ENCODE results near the gene NOS3. TPM values are rescaled to one million over a fixed set of nuclear protein-coding genes. Genes with fewer than 3 reads are reported as not detected.

NOS3 gene
- total and polyA plus RNA-seq, 2 donors (not counting 3 experiments of a cell fraction or from before 2014, with no cell fraction given) = 82.8 to 95.1 TPM

DNA sequence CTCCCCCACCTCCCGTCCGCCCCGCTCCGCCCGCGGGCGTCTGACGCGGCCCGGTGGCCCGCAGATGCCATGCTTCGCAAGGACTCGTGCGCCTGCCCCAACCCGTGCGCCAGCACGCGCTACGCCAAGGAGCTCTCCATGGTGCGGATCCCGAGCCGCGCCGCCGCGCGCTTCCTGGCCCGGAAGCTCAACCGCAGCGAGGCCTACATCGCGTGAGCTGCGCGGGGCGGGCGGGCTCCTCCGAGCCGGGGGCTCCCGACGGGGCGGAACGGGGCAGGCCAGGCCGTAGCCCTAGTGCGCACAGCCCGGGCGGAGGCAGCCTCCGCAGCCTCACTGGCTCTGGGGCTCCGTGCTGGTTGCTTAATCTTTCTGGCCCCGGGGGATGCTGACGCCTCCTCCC lies 60.3 kb downstream of the NOS3 start:
- Histone ChIP-seq H3K27me3 (ENCODE audit: control insufficient read depth in 2 of 2, insufficient read depth in 2 of 2, low read length in 2 of 2) (peaks cover 0 to 4% of the 10 kb centered on the region in 2 experiments), H2AFZ (ENCODE audit: low read depth, low read length) (no peak overlapping the region), H3K4me2 (ENCODE audit: insufficient read depth, low read length) (no peak overlapping the region), H3K27ac (ENCODE audit: insufficient read depth, low read depth, low read length) (no peak overlapping the region), H3K9me1 (replicated peaks; ENCODE audit: control insufficient read depth, extremely low read depth, insufficient read depth, low read length) (no peaks in the 10 kb centered on the region), H4K20me1 (replicated peaks; ENCODE audit: control insufficient read depth, extremely low read depth, insufficient read depth, low read length) (no peaks in the 10 kb centered on the region), H3K4me3 (replicated peaks in 1 of 3; ENCODE audit: insufficient read depth in 1 of 3, low read depth in 1 of 3, low read length in 3 of 3) (no peak overlapping the region), H3K79me2 (ENCODE audit: control insufficient read depth, insufficient read depth, low read length) (no peaks in the 10 kb centered on the region), H3K9me3 (replicated peaks; ENCODE audit: control insufficient read depth, insufficient read depth, low read length) (no peaks in the 10 kb centered on the region), H3K9ac (replicated peaks; ENCODE audit: extremely low read depth, insufficient read depth, low read length) (no peak overlapping the region), H3K4me1 (ENCODE audit: control insufficient read depth, extremely low read depth, insufficient read depth, low read length) (no peaks in the 10 kb centered on the region), H3K36me3 (ENCODE audit: control insufficient read depth in 2 of 2, extremely low read depth in 1 of 2, insufficient read depth in 2 of 2, low read length in 2 of 2) (no peaks in the 10 kb centered on the region)
- BruUV-seq (replicated peaks) = no TSS peak
- FAIRE-seq (peak; percentile 84), DNase-seq (ENCODE audit: low read depth, low spot score) (peak; percentile 79)
- ChIA-PET POLR2A (interaction anchor here (0.5 to 1.0 kb wide), 2 partner anchors 10 kb away, joined by 3 to 7 read pairs; no protein-coding TSS in a partner anchor), CTCF (interaction anchor here (0.6 to 1.2 kb wide), 11 partner anchors 11 to 153 kb away, joined by 3 to 8 read pairs (median 4); partner anchors contain the start of gene ABCB8)
- intact Hi-C loops (cut with micrococcal nuclease) (loop anchor here (1.0 kb wide), 1 partner anchor 12 kb away; no protein-coding TSS in a partner anchor), dilution Hi-C loops (cut with MboI; ENCODE audit: extremely low pct_ligation_motif_present, low sequenced_read_pairs) (no loop called here)
- TF ChIP-seq CTCF (IDR thresholded peaks at IDR 0.05; ENCODE audit: extremely low read depth in 1 of 2, insufficient read depth in 1 of 2, low read depth in 1 of 2, low read length in 2 of 2) (no peak), POLR2AphosphoS5 (IDR thresholded peaks at IDR 0.05; ENCODE audit: insufficient read depth, low read depth, low read length) (peak; percentile 34), EZH2 (IDR thresholded peaks at IDR 0.05; ENCODE audit: borderline replicate concordance, low read depth, low read length, severe bottlenecking) (no peak)
- TF ChIP-seq, protein P1, sequence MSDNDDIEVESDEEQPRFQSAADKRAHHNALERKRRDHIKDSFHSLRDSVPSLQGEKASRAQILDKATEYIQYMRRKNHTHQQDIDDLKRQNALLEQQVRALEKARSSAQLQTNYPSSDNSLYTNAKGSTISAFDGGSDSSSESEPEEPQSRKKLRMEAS (IDR thresholded peaks at IDR 0.05; ENCODE audit: insufficient read depth, insufficient read length) = peak; percentile 88

DNA sequence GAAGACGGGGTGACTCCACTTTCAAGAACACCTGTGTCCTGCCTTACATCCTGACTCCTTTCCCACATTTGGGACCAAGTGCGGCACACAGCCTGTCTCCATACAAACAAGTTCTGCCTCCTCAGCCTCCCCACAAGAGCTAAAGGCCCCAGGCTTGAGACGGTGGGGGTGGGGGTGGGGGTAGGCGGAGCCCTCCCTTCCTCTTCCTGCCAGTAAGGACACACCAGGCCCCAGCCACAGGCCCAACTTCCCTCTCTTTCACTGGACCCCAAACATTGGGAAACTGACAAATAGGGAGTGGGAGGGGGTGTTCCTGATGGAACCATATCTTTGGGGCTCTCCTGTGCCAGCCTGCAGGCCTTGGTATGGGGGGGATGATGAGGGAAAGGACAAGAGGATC lies 62.3 kb downstream of the NOS3 start:
- no peaks in the 10 kb centered on the region for H3K36me3 ChIP-seq (ENCODE audit: control insufficient read depth in 2 of 2, extremely low read depth in 1 of 2, insufficient read depth in 2 of 2, low read length in 2 of 2)
- H3K4me3 ChIP-seq (replicated peaks in 1 of 3; ENCODE audit: insufficient read depth in 1 of 3, low read depth in 1 of 3, low read length in 3 of 3) = no peak overlapping the region
- no peak overlapping the region for H2AFZ ChIP-seq (ENCODE audit: low read depth, low read length)
- H3K9me1 ChIP-seq (replicated peaks; ENCODE audit: control insufficient read depth, extremely low read depth, insufficient read depth, low read length) = no peaks in the 10 kb centered on the region
- no peaks in the 10 kb centered on the region for H3K9me3 ChIP-seq (replicated peaks; ENCODE audit: control insufficient read depth, insufficient read depth, low read length)
- H3K27ac ChIP-seq (ENCODE audit: insufficient read depth, low read depth, low read length) = no peak overlapping the region
- intact Hi-C loops (cut with micrococcal nuclease) (no loop called here), dilution Hi-C loops (cut with MboI; ENCODE audit: extremely low pct_ligation_motif_present, low sequenced_read_pairs) (no loop called here)
- H3K9ac ChIP-seq (replicated peaks; ENCODE audit: extremely low read depth, insufficient read depth, low read length) = no peak overlapping the region
- H3K79me2 ChIP-seq (ENCODE audit: control insufficient read depth, insufficient read depth, low read length) = no peaks in the 10 kb centered on the region
- ChIA-PET POLR2A (no interaction called here), CTCF (no interaction called here)
- H3K4me1 ChIP-seq (ENCODE audit: control insufficient read depth, extremely low read depth, insufficient read depth, low read length) = peaks cover 7% of the 10 kb centered on the region
- H3K27me3 ChIP-seq (ENCODE audit: control insufficient read depth in 2 of 2, insufficient read depth in 2 of 2, low read length in 2 of 2) = peaks cover 0 to 4% of the 10 kb centered on the region in 2 experiments
- no TSS peak for BruUV-seq (replicated peaks)
- H3K4me2 ChIP-seq (ENCODE audit: insufficient read depth, low read length) = no peak overlapping the region
- H4K20me1 ChIP-seq (replicated peaks; ENCODE audit: control insufficient read depth, extremely low read depth, insufficient read depth, low read length) = no peaks in the 10 kb centered on the region
- FAIRE-seq (no peak), DNase-seq (ENCODE audit: low read depth, low spot score) (no peak)
- TF ChIP-seq MYC (IDR thresholded peaks at IDR 0.05; ENCODE audit: low read depth, low read length) (no peak), POLR2AphosphoS5 (IDR thresholded peaks at IDR 0.05; ENCODE audit: insufficient read depth, low read depth, low read length) (no peak), CTCF (IDR thresholded peaks at IDR 0.05; ENCODE audit: extremely low read depth in 1 of 2, insufficient read depth in 1 of 2, low read depth in 1 of 2, low read length in 2 of 2) (no peak), JUN (IDR thresholded peaks at IDR 0.05; ENCODE audit: borderline replicate concordance, insufficient read depth, insufficient read length, low read depth) (no peak), FOS (IDR thresholded peaks at IDR 0.05; ENCODE audit: borderline replicate concordance, insufficient read depth, low read length) (no peak), GATA2 (IDR thresholded peaks at IDR 0.05; ENCODE audit: insufficient read depth, insufficient read length, low read depth, low read length) (no peak), POLR2A (IDR thresholded peaks at IDR 0.05; ENCODE audit: low read depth, low read length) (no peak), EZH2 (IDR thresholded peaks at IDR 0.05; ENCODE audit: borderline replicate concordance, low read depth, low read length, severe bottlenecking) (no peak)
- TF ChIP-seq, protein P1 (IDR thresholded peaks at IDR 0.05; ENCODE audit: insufficient read depth, insufficient read length) = no peak
